ENCODE results near the gene PFKFB3. TPM values are rescaled to one million over a fixed set of nuclear protein-coding genes. Genes with fewer than 3 reads are reported as not detected.
"Not testable (repeated sequence)": the region's sequence is repeated elsewhere in the genome, so short reads cannot be mapped to it uniquely, and the experiment has no call there.

The PFKFB3 gene
- total RNA-seq, 1 experiment from 2014 or later = 36.8 TPM

GRCh38 chr10:6191569-6191968 is 11.2 kb upstream of the PFKFB3 start:
- H2BK15ac ChIP-seq (ENCODE audit: low read depth, low read length) = no peak overlapping the region
- H2BK120ac ChIP-seq (ENCODE audit: low read depth, low read length, poor library complexity, severe bottlenecking) = no peak overlapping the region
- H2AFZ ChIP-seq (ENCODE audit: low read length) = no peak overlapping the region
- no peak overlapping the region for H3K27ac ChIP-seq (ENCODE audit: insufficient read length, low read depth, low read length)
- no peak overlapping the region for H4K91ac ChIP-seq (ENCODE audit: insufficient read length, low read depth, low read length)
- no peaks in the 10 kb centered on the region for H3K4me1 Mint-ChIP-seq
- H3K23me2 ChIP-seq (ENCODE audit: insufficient read length, low read depth, low read length, poor library complexity, severe bottlenecking) = no peaks in the 10 kb centered on the region
- no peak for DNase-seq
- H3K79me1 ChIP-seq (ENCODE audit: insufficient read depth, low read depth, low read length, poor library complexity, severe bottlenecking) = no peaks in the 10 kb centered on the region
- no CpG with 5 or more reads among the region's 19 CpGs for WGBS (ENCODE audit: extremely low coverage, insufficient read length, low lambda C conversion rate)
- no peak overlapping the region for H2BK12ac ChIP-seq (ENCODE audit: insufficient read length, low read depth, low read length)
- no peaks in the 10 kb centered on the region for H3K79me2 ChIP-seq (ENCODE audit: insufficient read depth, low read length)
- no peak overlapping the region for H3K9ac ChIP-seq (ENCODE audit: extremely low read depth, insufficient read length, low read length)
- H3K27ac Mint-ChIP-seq = no peak overlapping the region
- no peak overlapping the region for H4K8ac ChIP-seq (replicated peaks; ENCODE audit: insufficient read length, low read depth, low read length)
- H2BK5ac ChIP-seq (ENCODE audit: insufficient read length, low read length) = no peak overlapping the region
- H2AK5ac ChIP-seq (ENCODE audit: insufficient read length, low read length) = no peak overlapping the region
- H3K23ac ChIP-seq (ENCODE audit: insufficient read length, low read depth, low read length) = no peak overlapping the region
- no peaks in the 10 kb centered on the region for H3K9me3 Mint-ChIP-seq
- no peak overlapping the region for H3K56ac ChIP-seq (ENCODE audit: insufficient read length, low read depth, low read length)
- no peaks in the 10 kb centered on the region for H4K20me1 ChIP-seq (ENCODE audit: control insufficient read depth, insufficient read depth, insufficient read length)
- no peak overlapping the region for H3K4me3 Mint-ChIP-seq
- H3K18ac ChIP-seq (ENCODE audit: insufficient read length, low read depth, low read length) = no peak overlapping the region
- no peak overlapping the region for H3K4me2 ChIP-seq (ENCODE audit: insufficient read depth, insufficient read length, low read length)
- TF ChIP-seq, protein P1, sequence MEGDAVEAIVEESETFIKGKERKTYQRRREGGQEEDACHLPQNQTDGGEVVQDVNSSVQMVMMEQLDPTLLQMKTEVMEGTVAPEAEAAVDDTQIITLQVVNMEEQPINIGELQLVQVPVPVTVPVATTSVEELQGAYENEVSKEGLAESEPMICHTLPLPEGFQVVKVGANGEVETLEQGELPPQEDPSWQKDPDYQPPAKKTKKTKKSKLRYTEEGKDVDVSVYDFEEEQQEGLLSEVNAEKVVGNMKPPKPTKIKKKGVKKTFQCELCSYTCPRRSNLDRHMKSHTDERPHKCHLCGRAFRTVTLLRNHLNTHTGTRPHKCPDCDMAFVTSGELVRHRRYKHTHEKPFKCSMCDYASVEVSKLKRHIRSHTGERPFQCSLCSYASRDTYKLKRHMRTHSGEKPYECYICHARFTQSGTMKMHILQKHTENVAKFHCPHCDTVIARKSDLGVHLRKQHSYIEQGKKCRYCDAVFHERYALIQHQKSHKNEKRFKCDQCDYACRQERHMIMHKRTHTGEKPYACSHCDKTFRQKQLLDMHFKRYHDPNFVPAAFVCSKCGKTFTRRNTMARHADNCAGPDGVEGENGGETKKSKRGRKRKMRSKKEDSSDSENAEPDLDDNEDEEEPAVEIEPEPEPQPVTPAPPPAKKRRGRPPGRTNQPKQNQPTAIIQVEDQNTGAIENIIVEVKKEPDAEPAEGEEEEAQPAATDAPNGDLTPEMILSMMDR (conservative IDR thresholded peaks at IDR 0.05) = no peak
- H3K27me3 ChIP-seq (ENCODE audit: insufficient read depth, low read length) = no peaks in the 10 kb centered on the region
- no peak overlapping the region for H3K14ac ChIP-seq (ENCODE audit: insufficient read depth, low read length)
- H3K9me3 ChIP-seq (ENCODE audit: control insufficient read depth, low read depth, low read length) = no peaks in the 10 kb centered on the region
- no peak overlapping the region for H2BK20ac ChIP-seq (ENCODE audit: low read depth, low read length, poor library complexity, severe bottlenecking)
- no peaks in the 10 kb centered on the region for H3K4me1 ChIP-seq (ENCODE audit: insufficient read depth, low read length)
- no peak overlapping the region for H3T11ph ChIP-seq (ENCODE audit: low read length)
- H3K27me3 Mint-ChIP-seq (ENCODE audit: low read depth) = peaks cover 2% of the 10 kb centered on the region
- no peak overlapping the region for H3K4ac ChIP-seq (ENCODE audit: low read depth, low read length)
- H4K5ac ChIP-seq (ENCODE audit: insufficient read length, low read depth, low read length) = no peak overlapping the region
- no peaks in the 10 kb centered on the region for H3K36me3 Mint-ChIP-seq (ENCODE audit: insufficient read depth in 1 of 3, low read depth in 3 of 3)

DNA sequence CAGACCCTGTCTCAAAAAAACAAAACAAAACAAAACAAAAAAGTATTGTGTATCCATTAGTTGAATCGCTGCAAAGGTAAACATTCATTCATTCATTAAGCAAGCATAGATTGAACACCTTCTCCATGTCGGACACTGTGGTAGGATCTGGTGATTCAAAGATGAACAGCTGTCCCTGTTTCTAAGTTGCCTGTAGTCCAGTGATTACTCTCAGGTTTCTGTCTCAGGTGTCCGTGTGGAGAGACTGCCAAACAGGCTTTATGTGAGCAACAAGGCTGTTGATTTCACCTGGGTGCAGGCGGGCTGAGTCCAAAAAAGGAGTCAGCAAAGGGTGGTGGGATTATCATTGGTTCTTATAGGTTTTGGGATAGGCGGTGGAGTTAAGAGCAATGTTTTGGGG is 9.4 kb upstream of the PFKFB3 start:
- H3K4me2 ChIP-seq (ENCODE audit: insufficient read depth, insufficient read length, low read length); H2BK120ac ChIP-seq (ENCODE audit: low read depth, low read length, poor library complexity, severe bottlenecking); H3K4me3 Mint-ChIP-seq; H3K27ac ChIP-seq (ENCODE audit: insufficient read length, low read depth, low read length); H2AFZ ChIP-seq (ENCODE audit: low read length); H3K4ac ChIP-seq (ENCODE audit: low read depth, low read length); H3K4me1 Mint-ChIP-seq; H3K56ac ChIP-seq (ENCODE audit: insufficient read length, low read depth, low read length); H3K9me3 ChIP-seq (ENCODE audit: control insufficient read depth, low read depth, low read length); H3K36me3 Mint-ChIP-seq (ENCODE audit: insufficient read depth in 1 of 3, low read depth in 3 of 3); H2BK15ac ChIP-seq (ENCODE audit: low read depth, low read length); H3T11ph ChIP-seq (ENCODE audit: low read length); H3K14ac ChIP-seq (ENCODE audit: insufficient read depth, low read length); H4K20me1 ChIP-seq (ENCODE audit: control insufficient read depth, insufficient read depth, insufficient read length); H4K8ac ChIP-seq (replicated peaks; ENCODE audit: insufficient read length, low read depth, low read length); H3K9ac ChIP-seq (ENCODE audit: extremely low read depth, insufficient read length, low read length); H2BK20ac ChIP-seq (ENCODE audit: low read depth, low read length, poor library complexity, severe bottlenecking); H3K23me2 ChIP-seq (ENCODE audit: insufficient read length, low read depth, low read length, poor library complexity, severe bottlenecking); H3K27ac Mint-ChIP-seq; H3K79me1 ChIP-seq (ENCODE audit: insufficient read depth, low read depth, low read length, poor library complexity, severe bottlenecking); H2BK12ac ChIP-seq (ENCODE audit: insufficient read length, low read depth, low read length); H4K5ac ChIP-seq (ENCODE audit: insufficient read length, low read depth, low read length); DNase-seq; H3K4me1 ChIP-seq (ENCODE audit: insufficient read depth, low read length); H4K91ac ChIP-seq (ENCODE audit: insufficient read length, low read depth, low read length); H3K79me2 ChIP-seq (ENCODE audit: insufficient read depth, low read length); H3K27me3 ChIP-seq (ENCODE audit: insufficient read depth, low read length); H2BK5ac ChIP-seq (ENCODE audit: insufficient read length, low read length); H2AK5ac ChIP-seq (ENCODE audit: insufficient read length, low read length); H3K23ac ChIP-seq (ENCODE audit: insufficient read length, low read depth, low read length); H3K18ac ChIP-seq (ENCODE audit: insufficient read length, low read depth, low read length); H3K9me3 Mint-ChIP-seq: not testable (repeated sequence)
- no CpG with 5 or more reads among the region's 5 CpGs for whole genome bisulfite sequencing (ENCODE audit: extremely low coverage, insufficient read length, low lambda C conversion rate)
- peaks cover 15% of the 10 kb centered on the region for H3K27me3 Mint-ChIP-seq (ENCODE audit: low read depth)

Data from H9 (cell line).